DOHH2 (cell line): ENCODE data around the gene ABTB1.

Experiments used
- EZH2phosphoT487 ChIP-seq: fragments of 200-600 bp; sonication (generic); IDR thresholded peaks from 2 replicates; pipeline ENCODE4 v1.6.1; 2017; ENCODE audit warnings: borderline replicate concordance, mild to moderate bottlenecking, antibody characterized with exemption, low read length, moderate library complexity, mixed read lengths
- TF ChIP-seq, protein P1 (sequence below): fragments of 200-600 bp; sonication (generic); IDR thresholded peaks from one replicate; pipeline ENCODE4 v1.5.1; 2014; ENCODE audit warnings: antibody characterized with exemption, mild to moderate bottlenecking, low read depth, low read length; ENCODE audit not compliant: poor library complexity, severe bottlenecking

DNA sequence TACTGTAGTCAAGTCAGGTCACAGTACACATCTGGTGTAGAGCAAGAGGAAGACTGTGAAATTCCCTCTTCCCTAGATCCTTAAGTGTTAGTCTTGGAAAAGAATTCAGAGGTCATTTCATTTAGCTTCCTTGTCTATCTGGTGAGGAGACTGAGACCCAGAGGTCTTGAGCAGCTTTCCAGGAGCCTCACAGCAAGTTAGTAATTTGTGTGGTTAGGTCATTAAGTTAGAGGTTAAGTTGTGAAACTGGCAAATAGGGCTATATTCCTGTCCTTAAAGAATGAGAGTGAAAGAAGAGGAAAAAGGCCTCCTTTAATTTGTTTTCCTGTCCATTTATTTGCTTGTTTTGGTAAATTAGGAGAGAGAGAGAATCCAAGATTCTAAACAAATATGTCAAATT is 34.8 kb upstream of the ABTB1 start:
- TF ChIP-seq, protein P1, sequence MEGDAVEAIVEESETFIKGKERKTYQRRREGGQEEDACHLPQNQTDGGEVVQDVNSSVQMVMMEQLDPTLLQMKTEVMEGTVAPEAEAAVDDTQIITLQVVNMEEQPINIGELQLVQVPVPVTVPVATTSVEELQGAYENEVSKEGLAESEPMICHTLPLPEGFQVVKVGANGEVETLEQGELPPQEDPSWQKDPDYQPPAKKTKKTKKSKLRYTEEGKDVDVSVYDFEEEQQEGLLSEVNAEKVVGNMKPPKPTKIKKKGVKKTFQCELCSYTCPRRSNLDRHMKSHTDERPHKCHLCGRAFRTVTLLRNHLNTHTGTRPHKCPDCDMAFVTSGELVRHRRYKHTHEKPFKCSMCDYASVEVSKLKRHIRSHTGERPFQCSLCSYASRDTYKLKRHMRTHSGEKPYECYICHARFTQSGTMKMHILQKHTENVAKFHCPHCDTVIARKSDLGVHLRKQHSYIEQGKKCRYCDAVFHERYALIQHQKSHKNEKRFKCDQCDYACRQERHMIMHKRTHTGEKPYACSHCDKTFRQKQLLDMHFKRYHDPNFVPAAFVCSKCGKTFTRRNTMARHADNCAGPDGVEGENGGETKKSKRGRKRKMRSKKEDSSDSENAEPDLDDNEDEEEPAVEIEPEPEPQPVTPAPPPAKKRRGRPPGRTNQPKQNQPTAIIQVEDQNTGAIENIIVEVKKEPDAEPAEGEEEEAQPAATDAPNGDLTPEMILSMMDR: no peak
- no peak for TF ChIP-seq EZH2phosphoT487
